SU-DHL-6 (cell line): Measurements from ENCODE around the gene PRAMEF5.
"Not testable (repeated sequence)": the region's sequence is repeated elsewhere in the genome, so short reads cannot be mapped to it uniquely, and the experiment has no call there.

ENCODE experiments used
- CTCF ChIP-seq: fragments of 200-600 bp; sonication (generic); IDR thresholded peaks from one replicate; pipeline ENCODE4 v1.5.1; 2017; ENCODE audit warnings: antibody characterized with exemption, mild to moderate bottlenecking, low read length, moderate library complexity; ENCODE audit not compliant: insufficient read depth, poor library complexity, severe bottlenecking
- EZH2phosphoT487 ChIP-seq: fragments of 200-600 bp; sonication (generic), shearing (Covaris generic); conservative IDR thresholded peaks from 2 replicates; pipeline ENCODE4 v1.6.1; 2018; ENCODE audit warnings: mild to moderate bottlenecking, antibody characterized with exemption, low read length, moderate library complexity, mixed read lengths

GRCh38 chr1:13245841-13246553 lies 8.0 kb upstream of the PRAMEF5 start:
- not testable (repeated sequence) for TF ChIP-seq CTCF, EZH2phosphoT487
